ENCODE data around the gene OR4D1.

GRCh38 chr17:58158181-58158580, 10.0 kb downstream of the OR4D1 start:
- TF ChIP-seq EZH2phosphoT487 (IDR thresholded peaks at IDR 0.05; ENCODE audit: low read depth): no peak
- no peak for TF ChIP-seq CTCF (IDR thresholded peaks at IDR 0.05; ENCODE audit: low read depth, low read length)

All from OCI-LY3 (cell line).